ENCODE measurements around the gene DCLK2.
A peak's percentile ranks its signal among the peaks of the same experiment; 100 is the strongest.
"Not testable (repeated sequence)": the region's sequence is repeated elsewhere in the genome, so short reads cannot be mapped to it uniquely, and the experiment has no call there.

The DCLK2 gene

GRCh38 chr4:150156543-150156942 lies 78.3 kb downstream of the DCLK2 start:
- DNase-seq = no peak

GRCh38 chr4:150158041-150158440 lies 79.8 kb downstream of the DCLK2 start:
- no peak for DNase-seq

- DNase-seq = no peak
Observed at GRCh38 chr4:150160473-150160872, 82.2 kb downstream of the DCLK2 start.

GRCh38 chr4:150161109-150161508 lies 82.9 kb downstream of the DCLK2 start:
- no peak for DNase-seq

- DNase-seq = not testable (repeated sequence)
Observed at GRCh38 chr4:150162020-150162419, 83.8 kb downstream of the DCLK2 start.

GRCh38 chr4:150164055-150164454 lies 85.8 kb downstream of the DCLK2 start:
- DNase-seq = no peak

GRCh38 chr4:150164956-150165629 lies 86.8 kb downstream of the DCLK2 start:
- no peak for DNase-seq

- no peak for DNase-seq
Observed at GRCh38 chr4:150167054-150167453, 88.8 kb downstream of the DCLK2 start.

GRCh38 chr4:150173432-150173861 lies 95.2 kb downstream of the DCLK2 start:
- DNase-seq = peak; percentile 52

- peak; percentile 35 for DNase-seq
Observed at GRCh38 chr4:150173982-150174398, 95.7 kb downstream of the DCLK2 start.

- DNase-seq = peak; percentile 37
Observed at GRCh38 chr4:150176547-150176946, 98.3 kb downstream of the DCLK2 start.

- DNase-seq = no peak
Observed at GRCh38 chr4:150178161-150178560, 99.9 kb downstream of the DCLK2 start.

GRCh38 chr4:150181536-150181935 lies 103.3 kb downstream of the DCLK2 start:
- DNase-seq = peak; percentile 33

GRCh38 chr4:150182794-150183193 lies 104.5 kb downstream of the DCLK2 start:
- DNase-seq = no peak

- not testable (repeated sequence) for DNase-seq
Observed at GRCh38 chr4:150185033-150185432, 106.8 kb downstream of the DCLK2 start.

GRCh38 chr4:150192986-150193385 lies 114.7 kb downstream of the DCLK2 start:
- DNase-seq = no peak

GRCh38 chr4:150197256-150197655 lies 119.0 kb downstream of the DCLK2 start:
- not testable (repeated sequence) for DNase-seq

GRCh38 chr4:150199056-150199455 lies 120.8 kb downstream of the DCLK2 start:
- DNase-seq = no peak

GRCh38 chr4:150205016-150205415 lies 126.8 kb downstream of the DCLK2 start:
- no peak for DNase-seq

GRCh38 chr4:150206265-150206664 lies 128.0 kb downstream of the DCLK2 start:
- DNase-seq = no peak

GRCh38 chr4:150206954-150207353 lies 128.7 kb downstream of the DCLK2 start:
- DNase-seq = no peak

- no peak for DNase-seq
Observed at GRCh38 chr4:150207871-150208270, 129.6 kb downstream of the DCLK2 start.

GRCh38 chr4:150209140-150209829 lies 131.0 kb downstream of the DCLK2 start:
- DNase-seq = no peak

GRCh38 chr4:150211016-150211415 lies 132.8 kb downstream of the DCLK2 start:
- DNase-seq = no peak

Measured in retina (tissue), 1 donor.